NK-92 (cell line): ENCODE measurements around the gene NKAPL.

ENCODE experiments used
- DNase-seq: peaks from one replicate; lab custom pipeline; 2025; ENCODE audit not compliant: unreplicated experiment; lab: John Stamatoyannopoulos, UW

The NKAPL gene

GRCh38 chr6:28258877-28259777, at the start of gene NKAPL:
NKAPL (plus strand) TSS chr6:28259297; CDS start chr6:28259372, 75 bp downstream.
- DNase-seq, result no peak

DNA sequence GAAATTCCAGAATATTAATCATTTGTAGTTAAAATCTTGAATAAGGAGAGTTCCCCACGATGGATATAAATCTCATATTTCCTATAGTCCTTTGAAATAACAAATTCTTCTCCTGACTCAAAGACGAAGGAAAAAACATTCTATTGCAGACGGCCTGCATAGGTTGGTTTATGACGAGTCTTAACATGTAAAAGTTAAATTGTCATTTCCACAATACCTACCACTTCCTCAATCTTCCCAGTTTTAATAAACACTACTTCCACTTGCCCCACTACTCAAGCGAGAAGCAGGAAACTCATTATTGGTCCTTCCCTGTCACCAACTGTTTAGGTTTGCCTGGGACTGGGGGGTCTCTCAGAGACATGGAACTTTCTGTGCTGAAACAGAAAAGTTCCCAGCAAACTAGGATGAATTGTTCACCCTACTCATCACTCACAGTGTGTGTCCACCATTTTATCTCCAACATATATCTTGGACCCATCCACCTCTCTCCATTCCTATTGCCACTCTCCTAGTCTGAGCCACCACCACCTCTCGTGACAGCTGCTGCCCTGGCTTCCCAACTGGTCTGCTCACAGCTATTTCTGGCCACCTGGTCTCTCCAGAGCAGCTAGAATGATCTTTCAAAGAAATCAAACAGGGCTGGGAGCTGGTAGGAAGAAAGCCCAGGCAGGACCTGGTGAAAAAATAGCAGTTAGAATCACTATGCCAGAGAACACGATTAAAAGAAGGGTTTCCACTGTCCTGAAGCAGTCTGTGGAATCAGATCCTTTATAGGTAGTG, 49.2 kb upstream of the NKAPL start:
- DNase-seq, result no peak

DNA sequence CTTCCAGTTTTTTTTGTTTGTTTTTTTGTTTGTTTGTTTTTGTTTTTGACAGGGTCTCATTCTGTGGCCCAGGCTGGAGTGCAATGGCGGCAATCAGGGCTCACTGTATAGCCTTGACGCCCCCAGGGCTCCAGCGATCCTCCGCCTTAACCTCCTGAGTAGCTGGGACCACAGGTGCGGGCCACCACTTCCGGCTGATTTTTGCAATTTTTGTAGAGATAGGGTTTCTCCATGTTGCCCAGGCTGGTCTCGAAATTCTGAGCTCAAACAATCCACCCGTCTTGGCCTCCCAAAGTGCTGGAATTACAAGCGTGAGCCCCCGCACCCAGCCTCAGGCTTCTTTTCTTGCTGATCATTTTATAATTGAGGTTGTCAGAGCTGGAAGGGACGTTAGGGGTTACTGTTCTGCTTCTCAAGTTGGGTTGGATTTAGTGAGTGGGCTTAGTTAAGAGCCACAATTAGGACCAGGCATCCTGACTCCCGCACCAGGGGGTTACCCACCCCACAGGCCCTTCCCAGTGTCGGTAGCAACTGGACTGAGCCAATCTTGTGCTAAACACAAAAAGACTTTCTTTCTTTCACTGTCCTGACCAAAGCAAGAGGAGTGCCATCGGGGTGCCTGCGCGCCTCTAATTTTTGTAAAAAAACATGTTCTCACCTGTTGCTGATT, 47.1 kb upstream of the NKAPL start:
- no peak for DNase-seq

- no peak for DNase-seq
These were observed 46.4 kb upstream of the NKAPL start for GRCh38 chr6:28212510-28213212.

DNA sequence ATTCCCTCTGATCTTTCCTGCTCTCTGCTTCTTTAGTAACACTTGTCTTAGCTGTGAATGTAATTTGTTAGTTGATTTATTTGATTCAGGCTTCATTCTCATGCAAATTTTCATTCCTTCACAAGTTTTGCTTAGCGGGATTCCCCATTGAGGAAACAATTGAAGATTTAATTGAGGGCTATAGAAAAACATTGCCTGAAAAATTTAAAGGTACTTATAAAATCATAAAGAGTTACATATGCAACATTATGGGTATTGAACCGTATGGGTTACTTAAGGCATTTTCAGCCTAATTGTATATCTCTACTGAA, 45.9 kb upstream of the NKAPL start:
- DNase-seq, result no peak

DNA sequence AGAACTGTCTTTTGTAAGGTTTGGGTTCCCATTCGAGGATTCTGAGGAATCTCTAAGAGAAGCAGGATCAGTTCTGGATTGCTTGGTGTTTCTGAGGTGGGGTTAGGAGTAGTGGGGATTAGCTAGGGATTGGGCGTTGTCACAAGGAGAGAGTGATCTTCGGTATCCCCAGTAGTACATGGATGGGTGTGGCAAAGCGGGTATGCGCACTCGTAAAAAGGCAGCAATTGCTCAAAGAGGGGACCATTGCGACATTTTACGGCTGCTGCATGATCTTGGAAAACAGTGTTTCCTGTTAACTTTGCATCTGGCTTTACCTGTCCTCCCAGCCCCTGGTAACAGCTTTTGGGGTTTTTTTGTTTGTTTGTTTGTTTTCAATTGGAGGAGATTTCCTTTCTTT, 43.7 kb upstream of the NKAPL start:
- DNase-seq, result no peak

- no peak for DNase-seq
These were observed 41.2 kb upstream of the NKAPL start for GRCh38 chr6:28217890-28218289.

- DNase-seq, result no peak
These were observed 40.5 kb upstream of the NKAPL start for GRCh38 chr6:28218312-28219248.

- DNase-seq, result no peak
These were observed 38.6 kb upstream of the NKAPL start for GRCh38 chr6:28220257-28221133.

DNA sequence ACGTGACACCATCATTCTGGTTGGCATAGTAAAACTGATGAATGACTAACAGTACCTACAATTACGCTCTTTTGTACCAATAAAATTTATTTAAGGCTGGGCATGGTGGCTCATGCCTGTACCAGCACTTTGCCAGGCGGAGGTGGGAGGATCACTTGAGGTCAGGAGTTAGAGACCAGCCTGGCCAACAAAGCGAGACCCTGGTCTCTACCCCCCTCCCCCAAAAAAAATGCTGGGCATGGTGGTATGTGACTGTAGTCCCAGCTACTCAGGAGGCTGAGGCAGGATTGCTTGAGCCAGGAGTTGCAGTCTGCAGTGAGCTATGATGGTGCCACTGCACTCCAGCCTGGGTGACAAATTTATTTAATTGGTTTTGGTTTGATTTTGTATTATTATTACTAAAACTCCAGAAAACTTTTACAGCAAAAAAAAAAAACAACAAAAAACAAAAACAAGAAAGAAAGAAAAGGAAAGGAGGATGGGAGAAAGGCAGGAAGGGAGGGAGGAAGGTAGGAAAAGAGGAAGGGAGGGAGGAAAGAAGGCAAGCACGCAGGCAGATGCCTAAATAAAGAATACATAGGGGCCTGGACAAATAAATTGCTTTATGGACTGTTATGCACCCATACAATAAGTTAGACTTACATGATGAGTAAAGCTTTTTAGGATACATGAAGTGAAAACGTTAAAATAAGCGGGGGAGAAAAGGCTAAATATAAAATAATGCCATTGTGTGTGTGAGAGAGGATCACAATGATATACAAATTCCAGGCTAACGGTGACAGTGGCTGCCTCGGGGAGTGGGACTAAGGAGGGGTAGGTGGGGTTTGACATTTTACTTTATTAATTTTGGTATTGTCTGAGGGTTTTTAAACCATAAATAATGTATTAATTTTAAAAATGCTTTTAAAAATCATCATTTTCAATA, 34.7 kb upstream of the NKAPL start:
- no peak for DNase-seq

GRCh38 chr6:28225056-28225834, 33.9 kb upstream of the NKAPL start, which contains the start of gene ZSCAN9:
ZSCAN9 (plus strand) TSS chr6:28225275; CDS start chr6:28227085, 1,810 bp downstream.
- no peak for DNase-seq

DNA sequence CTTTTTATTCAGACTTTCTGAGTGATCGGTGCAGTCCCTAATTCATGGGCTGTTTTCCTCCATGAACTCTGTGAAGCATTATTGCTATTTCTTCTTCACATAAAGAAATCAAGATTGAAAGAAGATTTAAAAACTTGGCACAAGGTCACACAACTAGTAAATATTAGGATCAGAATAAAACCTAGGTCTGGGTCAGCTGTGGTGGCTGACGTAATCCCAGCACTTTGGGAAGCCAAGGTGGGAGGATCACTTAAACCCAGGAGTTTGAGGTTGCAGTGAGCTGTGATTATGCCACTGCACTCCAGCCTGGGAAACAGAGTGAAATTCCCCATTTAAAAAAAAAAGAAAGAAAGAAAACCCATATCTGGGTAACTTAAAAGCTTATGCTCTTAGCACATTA, 32.6 kb upstream of the NKAPL start:
- DNase-seq, result no peak

GRCh38 chr6:28232785-28233184, 26.3 kb upstream of the NKAPL start:
- no peak for DNase-seq

GRCh38 chr6:28235912-28236452, 23.1 kb upstream of the NKAPL start:
- no peak for DNase-seq

GRCh38 chr6:28239636-28240035, 19.5 kb upstream of the NKAPL start:
- DNase-seq, result no peak

- no peak for DNase-seq
These were observed 18.6 kb upstream of the NKAPL start for GRCh38 chr6:28240471-28240870.

DNA sequence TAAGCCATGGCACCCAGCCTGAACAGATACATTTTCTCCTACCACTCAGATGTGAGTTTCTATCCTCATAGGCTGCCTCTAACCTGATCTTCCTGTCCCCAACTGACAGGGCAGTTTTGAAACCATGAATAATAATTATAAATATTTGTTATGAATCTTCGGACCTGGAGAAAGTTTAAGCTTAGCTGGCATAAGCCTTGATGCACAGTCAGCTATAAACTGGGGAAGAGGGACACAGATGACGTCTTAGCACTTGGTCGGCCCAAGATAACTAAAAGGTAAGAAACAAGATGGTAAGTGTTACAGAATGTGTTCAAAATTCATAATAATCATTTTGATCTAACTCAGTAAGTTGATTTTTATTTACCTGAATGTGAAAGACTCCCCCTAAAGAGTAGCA, 15.2 kb upstream of the NKAPL start:
- DNase-seq, result no peak
